Neuron (in vitro differentiated cells): ENCODE results near the gene SAMHD1.

Experiments
- H2AFZ ChIP-seq: one replicate; pipeline ENCODE4 v1.6.1; 2013; ENCODE audit warnings: low read depth, mild to moderate bottlenecking, inconsistent platforms, low read length, moderate library complexity
- H3K27me3 ChIP-seq: one replicate; pipeline ENCODE4 v1.6.1; 2013; ENCODE audit warnings: low read length; ENCODE audit not compliant: insufficient read depth
- H3K36me3 ChIP-seq: one replicate; pipeline ENCODE4 v1.6.1; 2013; ENCODE audit warnings: low read length; ENCODE audit not compliant: insufficient read depth
- H3K4me1 ChIP-seq: one replicate; pipeline ENCODE4 v1.6.1; 2013; ENCODE audit warnings: low read length; ENCODE audit not compliant: insufficient read depth
- H3K4me3 ChIP-seq: 2 replicates; pipeline ENCODE4 v1.5.1; 2013; ENCODE audit warnings: mild to moderate bottlenecking, low read length, moderate library complexity
- H3K9me3 ChIP-seq: one replicate; pipeline ENCODE4 v1.6.1; 2013; ENCODE audit warnings: low read length

SAMHD1 gene

DNA sequence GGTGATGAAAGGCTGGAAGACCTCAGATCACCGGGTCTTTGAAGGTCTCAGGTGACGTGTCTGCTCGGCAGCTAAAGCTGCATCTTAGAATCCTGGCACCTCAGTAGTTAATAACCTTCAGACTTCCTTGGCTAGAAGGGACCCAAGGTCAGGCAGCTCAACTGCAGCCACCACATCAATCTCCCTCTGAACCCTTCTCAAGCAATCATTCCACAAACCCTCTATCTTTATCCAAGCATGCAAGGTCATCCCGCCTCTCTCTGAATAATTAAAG is 92.3 kb downstream of the SAMHD1 start:
- no peak overlapping the region for H2AFZ ChIP-seq
- H3K4me3 ChIP-seq: no peak overlapping the region
- H3K9me3 ChIP-seq: no peaks in the 10 kb centered on the region
- peaks cover 14% of the 10 kb centered on the region for H3K36me3 ChIP-seq
- peaks cover 20% of the 10 kb centered on the region for H3K4me1 ChIP-seq
- H3K27me3 ChIP-seq: no peaks in the 10 kb centered on the region

DNA sequence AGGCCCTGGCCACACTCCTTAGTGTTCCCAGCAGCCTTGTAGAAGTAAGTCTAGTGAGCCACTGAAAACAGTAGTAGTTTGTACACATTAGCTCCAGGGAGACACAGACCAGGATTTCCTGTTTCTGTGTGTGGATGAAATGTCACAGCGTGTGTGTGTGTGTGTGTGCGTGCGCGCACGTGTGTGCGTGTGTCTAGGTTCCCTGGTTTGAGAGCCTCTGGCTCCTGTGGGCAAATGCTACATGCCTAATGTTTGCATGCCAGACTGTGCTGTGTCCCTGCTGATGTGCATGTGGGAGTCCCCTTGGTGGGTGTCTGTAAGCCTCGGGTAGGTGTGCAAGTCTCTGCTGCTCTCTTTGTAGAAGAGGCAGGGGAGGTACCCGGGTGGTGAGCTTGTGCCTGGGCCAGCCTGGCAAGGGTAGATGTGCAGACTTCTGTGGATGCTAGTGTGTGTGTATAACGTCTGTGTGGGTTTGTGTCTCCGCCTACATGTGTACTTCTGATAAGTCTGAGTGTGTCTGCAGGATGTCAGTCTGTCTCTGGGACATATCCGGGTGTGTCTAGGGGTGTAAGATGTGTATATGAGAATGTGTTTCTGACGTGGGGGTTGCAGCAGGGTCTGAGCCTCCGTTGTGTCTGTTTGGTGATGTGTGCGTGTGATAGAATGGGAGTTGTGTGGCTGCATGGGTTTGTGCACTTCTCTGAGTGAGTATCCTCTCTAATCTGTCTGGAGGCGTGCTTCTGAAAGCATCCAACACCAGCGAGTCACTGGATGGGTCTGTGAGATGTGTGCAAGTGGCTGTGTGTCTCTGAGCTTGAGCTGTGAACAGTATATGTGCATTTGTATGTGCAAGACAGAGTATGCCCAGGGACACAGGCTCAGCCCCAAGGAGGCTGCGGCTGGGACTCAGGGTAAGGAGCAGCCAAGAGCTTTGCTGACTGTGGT is 94.5 kb downstream of the SAMHD1 start:
- peaks cover 15% of the 10 kb centered on the region for H3K4me1 ChIP-seq
- H3K4me3 ChIP-seq: no peak overlapping the region
- no peaks in the 10 kb centered on the region for H3K27me3 ChIP-seq
- H3K9me3 ChIP-seq: peaks cover 3% of the 10 kb centered on the region
- no peak overlapping the region for H2AFZ ChIP-seq
- H3K36me3 ChIP-seq: peaks cover 19% of the 10 kb centered on the region

DNA sequence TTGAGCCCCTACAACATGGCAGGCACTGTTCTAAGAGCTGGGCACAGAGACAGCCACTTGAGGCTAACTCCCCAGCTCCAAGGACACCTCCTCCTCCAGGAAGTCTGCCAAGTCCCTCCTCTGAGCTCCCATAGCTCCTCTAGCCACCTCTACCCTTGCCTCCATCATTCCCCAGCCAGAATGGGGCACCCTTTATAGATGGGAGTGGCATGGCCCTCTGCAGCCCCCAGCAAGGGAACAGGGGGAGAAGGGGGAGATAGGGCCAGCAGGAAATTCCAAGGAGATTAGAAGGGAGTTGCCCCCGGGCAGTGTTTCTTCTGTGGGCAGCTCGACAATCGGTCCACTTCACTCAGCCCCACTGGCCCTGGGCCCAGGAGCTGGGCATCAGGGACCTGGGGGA is 95.3 kb downstream of the SAMHD1 start:
- Histone ChIP-seq H3K4me1 (peaks cover 8% of the 10 kb centered on the region), H2AFZ (no peak overlapping the region), H3K36me3 (peaks cover 19% of the 10 kb centered on the region), H3K9me3 (peaks cover 6% of the 10 kb centered on the region), H3K4me3 (no peak overlapping the region), H3K27me3 (no peaks in the 10 kb centered on the region)

DNA sequence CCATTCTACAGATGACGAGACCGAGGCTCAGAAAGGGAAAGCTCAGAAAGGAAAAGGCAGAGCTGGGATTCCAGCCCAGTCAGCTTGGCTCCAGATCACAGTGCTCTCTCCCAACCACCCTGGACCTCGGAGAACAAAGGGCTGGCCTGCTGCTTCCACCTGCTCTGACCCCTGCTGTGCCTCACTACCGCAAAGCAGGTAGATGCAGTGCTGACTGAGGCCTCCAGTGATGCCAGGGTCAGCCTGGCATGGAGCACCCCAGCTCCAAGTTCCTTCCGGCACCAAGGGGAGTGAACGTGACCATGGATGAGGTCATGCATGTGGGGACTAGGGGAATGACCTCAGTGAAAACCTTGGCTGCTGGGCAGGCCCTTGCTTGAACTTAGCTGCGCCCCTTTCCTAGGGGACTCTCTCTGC is 96.3 kb downstream of the SAMHD1 start:
- H3K4me3 ChIP-seq: no peak overlapping the region
- no peaks in the 10 kb centered on the region for H3K27me3 ChIP-seq
- H2AFZ ChIP-seq: no peak overlapping the region
- peaks cover 19% of the 10 kb centered on the region for H3K36me3 ChIP-seq
- H3K9me3 ChIP-seq: peaks cover 10% of the 10 kb centered on the region
- H3K4me1 ChIP-seq: no peaks in the 10 kb centered on the region

DNA sequence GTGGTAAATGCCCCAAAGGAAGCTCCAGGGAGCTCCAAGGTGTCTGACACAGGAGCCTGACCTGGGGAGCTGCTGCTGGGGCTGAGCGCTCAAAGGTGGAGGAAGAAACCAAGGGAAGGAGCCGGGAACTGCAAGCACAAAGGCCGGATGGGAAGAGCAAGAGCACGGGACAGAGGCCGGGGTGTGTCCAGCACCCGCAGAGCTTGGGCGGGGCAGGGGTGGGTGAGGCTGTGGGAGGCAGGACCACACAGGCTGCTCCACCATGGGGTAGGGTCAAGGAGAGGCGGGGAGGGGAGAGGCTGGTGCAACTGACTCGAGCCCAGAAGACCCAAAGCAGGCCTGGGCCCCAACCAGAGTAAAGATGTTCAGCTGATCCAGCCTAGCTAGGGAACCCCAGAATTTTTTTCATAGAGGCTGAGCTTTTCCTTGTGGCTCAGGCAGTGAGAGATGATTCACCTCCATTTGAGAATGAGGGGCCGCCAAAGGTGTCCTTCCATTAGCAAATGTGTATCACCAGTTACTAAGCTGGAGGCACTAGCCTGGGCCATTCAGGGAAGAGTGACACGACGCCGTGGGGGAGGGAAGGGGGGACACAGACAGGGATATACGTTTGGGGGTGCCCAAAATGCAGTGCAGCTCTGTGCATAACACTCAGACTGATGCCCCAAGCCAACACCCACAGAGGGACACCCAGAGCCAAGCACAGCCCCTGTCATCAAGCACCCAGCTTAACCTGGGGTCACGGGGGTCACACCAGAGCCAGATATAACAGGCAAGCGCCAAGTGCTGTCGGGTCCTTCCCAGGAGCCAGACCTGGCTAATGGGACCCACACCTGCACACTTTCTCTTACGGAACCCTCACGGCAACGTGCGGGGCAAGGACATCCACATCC is 96.9 kb downstream of the SAMHD1 start:
- Histone ChIP-seq H3K4me3 (no peak overlapping the region), H3K9me3 (peaks cover 10% of the 10 kb centered on the region), H3K4me1 (no peaks in the 10 kb centered on the region), H3K27me3 (no peaks in the 10 kb centered on the region), H2AFZ (no peak overlapping the region), H3K36me3 (peaks cover 15% of the 10 kb centered on the region)

DNA sequence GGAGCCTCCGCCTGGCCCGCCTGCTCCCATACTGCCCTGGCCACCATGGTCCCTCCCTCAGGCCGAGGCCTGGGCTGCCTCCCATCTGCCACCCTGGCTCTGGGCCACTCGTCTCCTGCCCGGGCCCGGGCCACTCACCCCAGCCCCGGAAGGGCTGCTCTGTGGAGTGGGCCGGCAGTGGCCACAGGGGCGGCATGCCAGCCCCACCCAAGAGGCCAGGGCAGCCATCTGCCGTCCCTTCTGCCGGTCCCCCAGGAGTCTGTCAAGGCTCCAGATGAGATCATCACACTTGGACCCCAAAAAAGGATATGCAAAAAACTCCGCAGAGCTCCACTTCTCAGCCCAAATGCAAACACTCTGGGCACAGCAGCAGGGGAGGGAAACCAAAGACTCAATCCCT is 99.3 kb downstream of the SAMHD1 start:
- peaks cover 10% of the 10 kb centered on the region for H3K9me3 ChIP-seq

DNA sequence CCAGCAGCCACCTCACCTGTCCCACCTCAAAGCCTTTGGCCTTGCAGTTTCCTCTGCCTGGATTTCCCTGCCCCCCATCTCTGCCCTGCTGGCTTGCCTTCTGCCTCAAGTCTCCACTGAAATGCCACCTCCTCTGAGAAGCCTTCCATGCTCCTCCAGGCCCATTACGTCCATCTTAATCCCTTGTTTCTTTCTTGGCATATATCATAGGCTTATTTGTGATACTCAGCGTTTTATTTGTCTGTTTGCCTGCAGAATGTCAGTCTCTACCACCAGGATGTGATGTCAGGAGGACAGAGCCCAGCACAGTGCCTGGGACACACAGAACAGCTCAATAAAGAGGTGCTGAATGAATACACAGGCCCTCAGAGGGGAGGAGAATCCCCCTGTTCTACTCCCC is 100.0 kb downstream of the SAMHD1 start:
- no peak overlapping the region for H3K4me3 ChIP-seq
- H3K36me3 ChIP-seq: peaks cover 12% of the 10 kb centered on the region
- no peaks in the 10 kb centered on the region for H3K27me3 ChIP-seq
- peaks cover 10% of the 10 kb centered on the region for H3K9me3 ChIP-seq
- no peak overlapping the region for H2AFZ ChIP-seq
- H3K4me1 ChIP-seq: no peaks in the 10 kb centered on the region

More for the DNA sequence above, 99.3 kb downstream of the SAMHD1 start:
- Histone ChIP-seq H3K4me1 (no peaks in the 10 kb centered on the region), H3K4me3 (no peak overlapping the region), H3K36me3 (peaks cover 11% of the 10 kb centered on the region), H3K27me3 (no peaks in the 10 kb centered on the region), H2AFZ (no peak overlapping the region)

DNA sequence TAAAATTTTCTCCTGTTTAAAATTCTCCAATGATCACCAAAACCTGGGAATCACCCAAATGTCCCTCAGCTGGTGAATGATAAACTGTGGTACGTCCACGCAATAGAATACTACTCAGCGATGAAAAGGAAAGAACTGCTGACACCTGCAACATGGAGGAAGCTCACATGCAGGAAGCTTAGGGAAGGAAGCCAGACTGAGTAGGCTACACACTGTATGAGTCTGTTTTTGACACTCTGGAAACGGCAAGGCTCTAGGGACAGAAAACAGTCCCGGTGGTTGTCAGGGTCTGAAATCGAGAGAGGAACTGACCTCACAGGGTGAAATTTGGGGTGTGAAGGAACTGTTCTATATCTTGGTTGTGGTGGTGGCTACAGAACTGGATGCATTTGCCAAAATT is 100.7 kb downstream of the SAMHD1 start:
- no peaks in the 10 kb centered on the region for H3K27me3 ChIP-seq
- no peaks in the 10 kb centered on the region for H3K4me1 ChIP-seq
- H3K9me3 ChIP-seq: peaks cover 10% of the 10 kb centered on the region
- no peak overlapping the region for H2AFZ ChIP-seq
- no peak overlapping the region for H3K4me3 ChIP-seq
- H3K36me3 ChIP-seq: peaks cover 12% of the 10 kb centered on the region

DNA sequence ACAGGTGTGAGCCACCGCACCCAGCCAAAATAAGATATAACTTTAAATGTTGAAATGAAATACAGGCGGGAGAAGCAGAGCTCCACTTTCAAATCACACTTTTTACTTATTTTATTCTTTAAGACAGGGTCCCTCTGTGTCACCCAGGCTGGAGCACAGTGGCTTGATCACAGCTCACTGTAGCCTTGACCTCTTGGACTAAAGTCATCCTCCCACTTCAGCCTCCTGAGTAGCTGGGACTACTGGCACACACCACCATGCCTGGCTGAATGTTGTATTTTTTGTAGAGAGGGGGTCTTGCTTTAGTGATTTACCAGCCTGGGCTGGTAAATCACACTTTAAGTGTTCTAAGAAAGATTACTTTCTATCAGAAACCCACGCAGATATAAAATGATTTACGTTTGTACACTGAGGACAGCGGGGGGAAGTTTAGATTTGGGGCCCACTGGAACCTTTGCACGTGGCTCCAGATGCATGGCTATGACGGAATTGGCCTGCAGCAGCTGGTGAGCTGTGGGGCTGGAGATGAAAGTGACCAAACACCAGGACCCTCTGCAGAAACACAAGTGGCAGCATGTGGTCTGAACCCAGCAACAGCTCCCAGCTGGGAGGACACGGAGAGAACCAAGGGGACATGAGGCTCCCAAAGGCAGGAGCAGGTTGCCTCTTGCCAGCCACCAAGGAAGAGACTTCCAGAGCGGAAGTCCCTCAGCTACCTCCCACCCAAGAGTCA is 102.0 kb downstream of the SAMHD1 start:
- peaks cover 12% of the 10 kb centered on the region for H3K36me3 ChIP-seq
- peaks cover 10% of the 10 kb centered on the region for H3K9me3 ChIP-seq
- H2AFZ ChIP-seq: no peak overlapping the region
- H3K4me1 ChIP-seq: no peaks in the 10 kb centered on the region
- no peak overlapping the region for H3K4me3 ChIP-seq
- H3K27me3 ChIP-seq: no peaks in the 10 kb centered on the region

DNA sequence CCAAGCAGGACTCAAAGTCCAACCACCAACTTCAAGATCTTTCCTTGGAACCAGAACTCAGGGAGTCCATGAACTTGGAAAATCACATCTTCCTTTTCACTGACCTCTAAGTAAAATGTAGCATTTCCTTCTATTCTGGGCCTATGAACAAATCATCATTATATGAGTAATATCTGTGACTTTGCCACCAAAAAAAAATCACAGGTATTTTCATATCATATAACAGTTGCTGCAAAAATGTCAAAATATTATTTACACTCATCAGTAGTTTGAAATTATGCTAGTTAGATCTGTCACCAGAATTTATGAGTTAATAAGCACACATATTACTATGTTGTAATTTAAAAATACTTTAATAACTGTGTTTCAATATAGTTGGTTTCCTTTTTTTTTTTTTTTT is 102.8 kb downstream of the SAMHD1 start:
- Histone ChIP-seq H3K27me3 (no peaks in the 10 kb centered on the region), H3K9me3 (peaks cover 10% of the 10 kb centered on the region), H2AFZ (no peak overlapping the region), H3K4me1 (no peaks in the 10 kb centered on the region), H3K36me3 (peaks cover 12% of the 10 kb centered on the region), H3K4me3 (no peak overlapping the region)

DNA sequence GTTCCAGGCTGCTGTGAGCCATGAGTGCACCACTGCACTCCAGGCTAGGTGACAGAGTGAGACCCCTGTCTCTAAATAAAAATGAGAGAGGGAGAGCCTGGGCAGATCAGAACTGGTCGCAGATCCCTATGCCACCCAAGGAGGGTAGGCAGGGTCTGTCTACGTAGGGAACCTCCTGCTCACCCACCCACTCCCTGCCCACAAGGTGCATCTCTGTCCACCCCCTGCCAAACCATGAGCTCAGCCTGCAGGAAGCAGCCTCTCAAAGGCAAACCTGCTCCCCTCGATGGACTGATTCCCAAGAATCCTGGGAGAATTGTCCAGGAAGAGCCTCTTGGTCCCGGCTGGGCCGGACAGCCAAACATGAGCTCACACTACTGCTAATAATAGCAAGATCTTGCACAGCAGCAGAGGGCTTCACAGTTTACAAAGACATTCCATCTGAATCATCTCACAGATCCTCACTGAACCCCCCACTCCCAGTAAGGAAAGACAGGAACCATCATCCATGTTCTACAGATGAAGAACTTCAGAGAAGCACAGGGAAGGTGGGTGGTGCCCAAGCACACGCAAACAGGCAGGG is 103.3 kb downstream of the SAMHD1 start:
- Histone ChIP-seq H3K4me1 (no peaks in the 10 kb centered on the region), H3K27me3 (no peaks in the 10 kb centered on the region), H3K9me3 (peaks cover 10% of the 10 kb centered on the region), H2AFZ (no peak overlapping the region), H3K36me3 (peaks cover 8% of the 10 kb centered on the region), H3K4me3 (no peak overlapping the region)

DNA sequence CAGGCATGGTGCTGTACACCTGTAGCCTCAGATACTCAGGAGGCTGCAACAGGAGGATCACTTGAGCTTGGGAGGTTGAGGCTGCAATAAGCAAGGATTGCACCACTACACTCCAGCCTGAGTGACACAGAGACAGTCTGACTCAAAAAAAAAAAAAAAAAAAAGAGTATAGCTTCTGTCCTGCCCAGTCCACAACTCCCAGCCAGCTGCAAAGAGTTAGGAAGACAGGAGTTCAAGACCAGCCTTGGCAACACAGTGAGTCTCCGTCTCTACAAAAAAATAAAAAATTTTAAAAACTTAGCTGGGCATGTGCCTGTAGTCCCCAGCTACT is 103.8 kb downstream of the SAMHD1 start:
- Histone ChIP-seq H3K36me3 (peaks cover 6% of the 10 kb centered on the region), H2AFZ (no peak overlapping the region), H3K4me1 (no peaks in the 10 kb centered on the region)

More for the DNA sequence above, 103.8 kb downstream of the SAMHD1 start:
- H3K9me3 ChIP-seq: peaks cover 10% of the 10 kb centered on the region
- H3K4me3 ChIP-seq: no peak overlapping the region
- H3K27me3 ChIP-seq: no peaks in the 10 kb centered on the region
